Measurements from ENCODE around the gene SEPTIN5. TPM values are rescaled to one million over a fixed set of nuclear protein-coding genes. Genes with fewer than 3 reads are reported as not detected.
A peak's percentile ranks its signal among the peaks of the same experiment; 100 is the strongest.

SEPTIN5 gene
- total and polyA plus RNA-seq, 9 of the 15 experiments (the other 6 are each of a cell fraction or from before 2014, with no cell fraction given) = 0.03 to 195 (median 119) TPM

DNA sequence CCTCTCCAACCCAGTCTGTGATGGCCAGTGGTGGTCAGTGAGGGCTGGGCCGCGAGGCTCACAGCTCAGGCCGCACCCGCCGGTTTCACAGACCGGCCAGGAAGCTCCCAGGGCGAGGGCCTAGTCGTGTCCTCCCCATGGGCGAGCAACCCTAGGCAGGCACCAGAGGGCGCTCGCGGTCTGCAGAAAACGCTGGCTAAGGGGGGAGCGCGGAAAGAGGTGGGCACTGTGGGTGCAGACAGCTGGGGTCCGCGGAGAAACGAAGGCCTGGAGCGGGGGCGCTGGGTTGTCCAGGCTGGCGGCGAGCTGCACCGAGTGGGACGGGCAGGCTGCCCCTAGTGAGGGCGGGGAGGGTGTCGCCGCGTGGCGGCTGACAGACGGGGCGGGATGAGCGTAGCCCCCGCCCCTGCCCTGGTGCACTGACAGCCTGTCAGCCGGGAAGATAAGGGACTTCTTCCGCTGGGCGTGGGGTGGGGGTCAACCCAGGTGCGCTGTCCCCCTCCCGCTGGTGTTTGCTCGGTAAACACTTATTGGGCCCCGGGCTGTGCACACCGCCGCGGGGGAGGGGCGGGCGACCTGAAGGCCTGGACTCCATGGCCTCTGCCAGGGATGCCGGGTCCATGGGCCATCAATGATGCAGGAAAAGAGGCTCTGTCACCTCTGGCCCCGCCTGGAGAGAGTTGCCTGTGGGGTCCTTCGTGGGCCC lies 16.5 kb downstream of the SEPTIN5 start (continued):
- TF ChIP-seq FUS (optimal IDR thresholded peaks at IDR 0.05; ENCODE audit: low read depth, low read length) = no peak
- TF ChIP-seq, protein P1, sequence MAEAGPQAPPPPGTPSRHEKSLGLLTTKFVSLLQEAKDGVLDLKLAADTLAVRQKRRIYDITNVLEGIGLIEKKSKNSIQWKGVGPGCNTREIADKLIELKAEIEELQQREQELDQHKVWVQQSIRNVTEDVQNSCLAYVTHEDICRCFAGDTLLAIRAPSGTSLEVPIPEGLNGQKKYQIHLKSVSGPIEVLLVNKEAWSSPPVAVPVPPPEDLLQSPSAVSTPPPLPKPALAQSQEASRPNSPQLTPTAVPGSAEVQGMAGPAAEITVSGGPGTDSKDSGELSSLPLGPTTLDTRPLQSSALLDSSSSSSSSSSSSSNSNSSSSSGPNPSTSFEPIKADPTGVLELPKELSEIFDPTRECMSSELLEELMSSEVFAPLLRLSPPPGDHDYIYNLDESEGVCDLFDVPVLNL (CRISPR knock-in tag; IDR thresholded peaks at IDR 0.05; ENCODE audit: low read depth) = no peak
- peak; percentile 79; the same call in 1 of the 2 replicates for TF ChIP-seq ZNF212 (CRISPR knock-in tag; IDR thresholded peaks at IDR 0.05)
- TF ChIP-seq CREBBP (IDR thresholded peaks at IDR 0.05; ENCODE audit: low read depth, low read length) = no peak
- TF ChIP-seq ZBTB1 (CRISPR knock-in tag; IDR thresholded peaks at IDR 0.05; ENCODE audit: borderline replicate concordance, low read depth) = no peak
- peak; percentile 74; the same call in 1 of the 2 replicates for TF ChIP-seq HMGXB4 (CRISPR knock-in tag; IDR thresholded peaks at IDR 0.05)
- peak; percentile 23 for TF ChIP-seq TAF1 (IDR thresholded peaks at IDR 0.05; ENCODE audit: control insufficient read depth, extremely low read depth, insufficient read depth, low read length, severe bottlenecking)
- TF ChIP-seq EGR1 (conservative IDR thresholded peaks at IDR 0.05) = peak; percentile 80
- no peak for TF ChIP-seq HES1 (IDR thresholded peaks at IDR 0.05; ENCODE audit: low read depth)
- peak; percentile 64 for TF ChIP-seq HCFC1 (IDR thresholded peaks at IDR 0.05; ENCODE audit: low read depth, low read length)
- no peak for TF ChIP-seq ZNF124 (CRISPR knock-in tag; IDR thresholded peaks at IDR 0.05)
- no peak for TF ChIP-seq MIER1 (IDR thresholded peaks at IDR 0.05; ENCODE audit: low read depth)
- no peak; the same call in 1 of the 2 replicates for TF ChIP-seq ZNF347 (CRISPR knock-in tag; IDR thresholded peaks at IDR 0.05; ENCODE audit: low read depth)
- TF ChIP-seq ZNF324 (CRISPR knock-in tag; IDR thresholded peaks at IDR 0.05) = no peak
- TF ChIP-seq ATF6 (CRISPR knock-in tag; IDR thresholded peaks at IDR 0.05) = no peak
- TF ChIP-seq PHTF2 (CRISPR knock-in tag; IDR thresholded peaks at IDR 0.05) = no peak
- TF ChIP-seq DIDO1 (tag; IDR thresholded peaks at IDR 0.05; ENCODE audit: low read depth) = peak; percentile 45; the same call in 1 of the 2 replicates
- peak; percentile 63; the same call in 1 of the 2 replicates for TF ChIP-seq JUN (IDR thresholded peaks at IDR 0.05; ENCODE audit: borderline replicate concordance, low read depth, low read length)
- no peak for TF ChIP-seq JUN (CRISPR knock-in tag; IDR thresholded peaks at IDR 0.05; ENCODE audit: borderline replicate concordance)
- no peak for TF ChIP-seq RFX7 (CRISPR knock-in tag; IDR thresholded peaks at IDR 0.05)
- TF ChIP-seq, protein P2, sequence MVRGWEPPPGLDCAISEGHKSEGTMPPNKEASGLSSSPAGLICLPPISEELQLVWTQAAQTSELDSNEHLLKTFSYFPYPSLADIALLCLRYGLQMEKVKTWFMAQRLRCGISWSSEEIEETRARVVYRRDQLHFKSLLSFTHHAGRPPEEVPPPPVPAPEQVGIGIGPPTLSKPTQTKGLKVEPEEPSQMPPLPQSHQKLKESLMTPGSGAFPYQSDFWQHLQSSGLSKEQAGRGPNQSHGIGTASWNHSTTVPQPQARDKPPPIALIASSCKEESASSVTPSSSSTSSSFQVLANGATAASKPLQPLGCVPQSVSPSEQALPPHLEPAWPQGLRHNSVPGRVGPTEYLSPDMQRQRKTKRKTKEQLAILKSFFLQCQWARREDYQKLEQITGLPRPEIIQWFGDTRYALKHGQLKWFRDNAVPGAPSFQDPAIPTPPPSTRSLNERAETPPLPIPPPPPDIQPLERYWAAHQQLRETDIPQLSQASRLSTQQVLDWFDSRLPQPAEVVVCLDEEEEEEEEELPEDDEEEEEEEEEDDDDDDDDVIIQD (CRISPR knock-in tag; IDR thresholded peaks at IDR 0.05) = peak; percentile 79; the same call in 1 of the 2 replicates
- no peak for TF ChIP-seq ZNF644 (tag; IDR thresholded peaks at IDR 0.05; ENCODE audit: low read depth)
